OCI-LY3 (cell line): ENCODE measurements around the gene ANKRD31.

Experiments
- CTCF ChIP-seq: fragments of 200-600, 300-600 bp; sonication (generic); IDR thresholded peaks from 2 replicates; pipeline ENCODE4 v1.5.1; 2014; ENCODE audit warnings: antibody characterized with exemption, low read length, low read depth
- EZH2phosphoT487 ChIP-seq: fragments of 200-600 bp; shearing (Covaris generic); IDR thresholded peaks from 2 replicates; pipeline ENCODE4 v1.6.1; 2018; ENCODE audit warnings: antibody characterized with exemption, mixed run types, low read depth

GRCh38 chr5:75140277-75140676, 96.4 kb downstream of the ANKRD31 start:
- TF ChIP-seq CTCF = no peak
- no peak for TF ChIP-seq EZH2phosphoT487
